Retinal pigment epithelial cell (primary cell): ENCODE data around the gene SYCP2L.

ENCODE experiments used
- DNase-seq: peaks from one replicate; pipeline ENCODE4 v3.0.0-alpha.2; 2010; ENCODE audit warnings: low read depth
- H3K4me3 ChIP-seq: 2 replicates; pipeline ENCODE4 v1.5.1; 2011; ENCODE audit warnings: mild to moderate bottlenecking, low read length, control low read depth, moderate library complexity
- CTCF ChIP-seq: conservative IDR thresholded peaks from 2 replicates; pipeline ENCODE4 v1.5.1; 2011; ENCODE audit warnings: low read depth, low read length, control low read depth, inconsistent platforms

Gene SYCP2L

DNA sequence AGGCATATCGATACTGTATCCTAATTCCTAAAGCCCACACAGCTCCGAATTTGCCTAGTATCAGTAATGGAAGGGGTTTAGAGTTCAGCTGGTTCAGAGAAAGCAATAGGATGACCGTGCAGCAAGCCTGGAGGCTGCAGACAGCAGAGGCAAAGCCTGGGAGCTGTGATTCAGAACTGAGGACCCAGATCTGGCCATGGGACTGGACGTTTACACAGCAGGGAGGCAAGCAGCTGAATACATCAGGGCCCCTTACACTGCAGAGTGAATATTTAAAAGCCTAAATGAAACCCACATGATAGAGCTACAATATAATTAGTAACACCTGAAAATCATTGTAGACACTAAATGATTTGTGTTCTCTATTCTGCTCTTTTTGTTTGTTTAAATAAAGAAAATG is 119.2 kb downstream of the SYCP2L start:
- TF ChIP-seq CTCF, result no peak
- H3K4me3 ChIP-seq, result no peak overlapping the region
- no peak for DNase-seq

DNA sequence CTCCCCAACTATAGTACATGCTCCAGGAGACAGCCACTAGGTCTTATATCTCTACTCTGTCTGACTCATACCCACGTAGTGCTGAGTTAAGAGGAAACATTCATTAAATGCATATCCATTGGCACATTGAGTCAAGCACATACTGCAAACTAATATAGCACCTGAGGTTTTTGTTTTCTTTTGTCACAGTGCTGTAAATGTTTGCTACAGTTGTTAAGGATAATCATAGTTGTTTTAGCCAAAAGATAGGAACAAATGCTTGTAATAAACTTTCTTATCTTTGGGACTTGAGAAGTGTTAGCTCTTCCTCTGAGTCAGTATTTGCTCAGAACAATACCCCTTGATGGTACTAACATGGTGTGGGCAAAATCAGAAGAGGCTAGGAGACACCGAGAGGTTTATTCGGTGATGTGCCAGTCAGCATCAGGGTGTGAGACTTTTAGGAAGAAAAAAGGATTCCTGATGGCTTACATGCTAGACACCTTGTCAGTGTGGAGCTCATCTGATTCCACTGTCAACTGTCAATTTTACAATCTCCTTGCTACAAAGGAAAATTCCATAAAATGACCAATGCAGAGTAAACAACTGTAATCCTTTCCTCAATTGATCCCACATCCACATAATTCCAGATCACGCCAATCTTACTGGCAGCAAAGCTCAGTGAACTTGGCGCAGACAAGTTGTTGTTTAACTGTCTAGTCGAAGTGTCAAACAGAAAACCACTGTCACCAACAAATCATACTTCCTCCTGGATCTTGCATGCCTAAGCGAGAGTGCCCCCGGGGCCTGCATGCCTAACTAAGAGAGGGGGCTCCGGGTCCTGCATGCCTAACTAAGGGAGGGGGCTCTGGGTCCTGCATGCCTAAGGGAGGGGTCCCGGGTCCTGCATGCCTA is 121.1 kb downstream of the SYCP2L start:
- DNase-seq, result no peak
- no peak for TF ChIP-seq CTCF
- H3K4me3 ChIP-seq, result no peak overlapping the region

GRCh38 chr6:11008821-11009220 is 122.0 kb downstream of the SYCP2L start:
- no peak for TF ChIP-seq CTCF
- DNase-seq, result no peak
- H3K4me3 ChIP-seq, result no peak overlapping the region

GRCh38 chr6:11009353-11009752 is 122.5 kb downstream of the SYCP2L start:
- H3K4me3 ChIP-seq, result no peak overlapping the region
- no peak for DNase-seq
- TF ChIP-seq CTCF, result no peak

GRCh38 chr6:11011787-11012234 is 125.0 kb downstream of the SYCP2L start:
- no peak for DNase-seq
- peak overlapping the region; percentile 11 for H3K4me3 ChIP-seq
- TF ChIP-seq CTCF, result peak; percentile 13

DNA sequence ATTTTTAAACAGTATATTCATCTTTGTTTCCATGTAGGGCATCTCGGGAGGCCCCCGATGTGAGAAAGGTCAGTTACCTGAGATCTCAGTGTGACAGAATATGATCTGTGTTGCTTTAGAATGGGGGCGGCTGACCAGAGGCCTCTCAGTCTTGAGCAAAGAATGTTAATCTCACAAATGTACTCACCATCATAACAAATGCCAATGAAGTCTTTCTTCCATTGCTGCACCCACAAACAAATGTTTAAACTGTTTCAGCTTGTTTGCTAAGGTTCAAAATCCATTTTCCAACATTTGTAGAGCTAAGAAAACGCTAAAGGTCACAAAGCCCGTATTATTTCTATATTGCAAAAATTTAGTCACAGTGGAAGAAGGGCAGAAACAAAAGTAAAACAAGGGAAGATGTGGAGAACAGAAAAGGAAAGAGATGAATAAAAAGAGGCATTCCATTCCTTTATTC is 125.5 kb downstream of the SYCP2L start:
- DNase-seq, result no peak
- no peak for TF ChIP-seq CTCF
- H3K4me3 ChIP-seq, result no peak overlapping the region
